SK-N-SH treated with all-trans-retinoic acid at 6 μM for 48 hours (cell line): Measurements from ENCODE around the gene SLC25A47.

Source experiments
- ARNTL ChIP-seq: fragments of 450-650 bp; formaldehyde crosslinking; IDR thresholded peaks from 2 replicates; pipeline ENCODE4 v1.5.0; 2020; ENCODE audit warnings: low read depth, mild to moderate bottlenecking, moderate library complexity, borderline replicate concordance
- BACH2 ChIP-seq: fragments of 250-450 bp; sonication (Bioruptor Pico); IDR thresholded peaks from 2 replicates; pipeline ENCODE4 v1.9.0; 2021; ENCODE audit warnings: mild to moderate bottlenecking, borderline replicate concordance
- GLIS3 ChIP-seq: fragments of 250-450 bp; sonication (Bioruptor Pico); IDR thresholded peaks from 2 replicates; pipeline ENCODE4 v1.5.0; 2020; ENCODE audit warnings: mild to moderate bottlenecking, moderate library complexity
- ISL1 ChIP-seq: fragments of 250-450 bp; sonication (Bioruptor Pico); IDR thresholded peaks from 2 replicates; pipeline ENCODE4 v2.1.2; 2022; ENCODE audit warnings: mild to moderate bottlenecking, moderate library complexity
- POU6F1 ChIP-seq: fragments of 250-450 bp; sonication (Bioruptor Pico); IDR thresholded peaks from 2 replicates; pipeline ENCODE4 v1.8.0; 2021; ENCODE audit warnings: low read depth, mild to moderate bottlenecking, moderate library complexity, borderline replicate concordance
- SNAI2 ChIP-seq: fragments of 250-450 bp; sonication (Bioruptor Pico); IDR thresholded peaks from 2 replicates; pipeline ENCODE4 v1.5.0; 2020; ENCODE audit warnings: mild to moderate bottlenecking, moderate library complexity
- TCF4 ChIP-seq: fragments of 250-450 bp; sonication (Bioruptor Pico); IDR thresholded peaks from 2 replicates; pipeline ENCODE4 v1.8.0; 2021; ENCODE audit warnings: mild to moderate bottlenecking, moderate library complexity, borderline replicate concordance
- ZFP30 ChIP-seq: fragments of 450-650 bp; formaldehyde crosslinking; IDR thresholded peaks from 2 replicates; pipeline ENCODE4 v1.5.0; 2022; ENCODE audit warnings: mild to moderate bottlenecking, moderate library complexity
- ZNF70 ChIP-seq: fragments of 450-650 bp; formaldehyde crosslinking; IDR thresholded peaks from 2 replicates; pipeline ENCODE4 v1.5.0; 2020; ENCODE audit warnings: mild to moderate bottlenecking, moderate library complexity

DNA sequence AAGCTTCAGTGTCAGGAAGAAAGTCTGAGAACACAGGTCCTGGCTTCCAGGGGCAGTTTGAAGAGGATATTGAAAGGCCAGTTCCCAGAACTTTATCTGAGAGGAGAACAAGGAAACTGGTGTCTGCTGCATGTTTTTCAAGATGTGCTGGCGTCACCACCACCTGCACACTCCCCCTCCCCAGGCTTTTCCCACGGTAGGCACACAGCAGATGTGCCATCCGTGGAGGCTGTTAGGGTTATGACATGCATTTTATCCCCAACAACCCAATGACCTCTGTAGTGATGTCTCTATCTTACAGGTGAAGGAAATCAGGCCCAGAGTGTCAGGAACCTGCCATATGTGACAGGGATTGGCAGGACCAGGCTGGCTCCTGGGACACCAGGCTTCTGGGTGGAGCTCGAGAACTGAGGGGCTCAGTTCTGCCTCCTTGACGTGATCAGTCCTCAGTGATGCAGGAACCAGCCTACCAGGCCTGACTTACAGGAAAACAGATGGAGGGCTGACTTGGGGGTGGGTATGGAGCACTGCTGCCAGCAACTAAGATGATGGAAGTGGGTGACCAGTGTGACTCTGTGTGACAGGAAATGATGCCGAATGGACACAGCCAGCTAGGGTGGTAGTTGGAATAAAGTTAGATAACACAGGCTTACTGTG, 16.8 kb downstream of the SLC25A47 start:
- TF ChIP-seq ZFP30 (no peak), ARNTL (CRISPR knock-in tag) (no peak), GLIS3 (no peak), BACH2 (CRISPR knock-in tag) (no peak), POU6F1 (CRISPR knock-in tag) (no peak), ZNF70 (no peak), ISL1 (CRISPR knock-in tag) (no peak), SNAI2 (CRISPR knock-in tag) (no peak), TCF4 (no peak)
